ENCODE results near the gene SCMH1.

SCMH1 gene

GRCh38 chr1:40998668-40999067 is 243.4 kb downstream of the SCMH1 start:
- DNase-seq (ENCODE audit: low read depth), result no peak
- no peak for TF ChIP-seq CTCF (conservative IDR thresholded peaks at IDR 0.05; ENCODE audit: control insufficient read depth, insufficient read depth, low read depth, low read length)
- H3K4me3 ChIP-seq (ENCODE audit: control insufficient read depth, low read depth, low read length), result no peak overlapping the region

- no peak overlapping the region for H3K4me3 ChIP-seq (ENCODE audit: control insufficient read depth, low read depth, low read length)
- no peak for TF ChIP-seq CTCF (conservative IDR thresholded peaks at IDR 0.05; ENCODE audit: control insufficient read depth, insufficient read depth, low read depth, low read length)
- DNase-seq (ENCODE audit: low read depth), result no peak
These were observed 245.0 kb downstream of the SCMH1 start for GRCh38 chr1:40997096-40997495.

- no peak overlapping the region for H3K4me3 ChIP-seq (ENCODE audit: control insufficient read depth, low read depth, low read length)
- DNase-seq (ENCODE audit: low read depth), result no peak
- no peak for TF ChIP-seq CTCF (conservative IDR thresholded peaks at IDR 0.05; ENCODE audit: control insufficient read depth, insufficient read depth, low read depth, low read length)
These were observed 253.0 kb downstream of the SCMH1 start for GRCh38 chr1:40989066-40989465.

GRCh38 chr1:40988280-40988679 is 253.8 kb downstream of the SCMH1 start:
- no peak overlapping the region for H3K4me3 ChIP-seq (ENCODE audit: control insufficient read depth, low read depth, low read length)
- DNase-seq (ENCODE audit: low read depth), result no peak
- TF ChIP-seq CTCF (conservative IDR thresholded peaks at IDR 0.05; ENCODE audit: control insufficient read depth, insufficient read depth, low read depth, low read length), result no peak

GRCh38 chr1:40987439-40988276 is 254.4 kb downstream of the SCMH1 start:
- DNase-seq (ENCODE audit: low read depth), result no peak
- H3K4me3 ChIP-seq (ENCODE audit: control insufficient read depth, low read depth, low read length), result no peak overlapping the region
- TF ChIP-seq CTCF (conservative IDR thresholded peaks at IDR 0.05; ENCODE audit: control insufficient read depth, insufficient read depth, low read depth, low read length), result no peak

GRCh38 chr1:40986956-40987355 is 255.2 kb downstream of the SCMH1 start:
- no peak for DNase-seq (ENCODE audit: low read depth)
- TF ChIP-seq CTCF (conservative IDR thresholded peaks at IDR 0.05; ENCODE audit: control insufficient read depth, insufficient read depth, low read depth, low read length), result no peak
- no peak overlapping the region for H3K4me3 ChIP-seq (ENCODE audit: control insufficient read depth, low read depth, low read length)

Data from fibroblast of mammary gland (primary cell).